NB4 (cell line): Measurements from ENCODE around the gene PLPP3.
A peak's percentile ranks its signal among the peaks of the same experiment; 100 is the strongest.

Experiments
- DNase-seq: peaks from one replicate; pipeline ENCODE4 v3.0.0; 2010; ENCODE audit warnings: low read depth
- H3K4me3 ChIP-seq: one replicate; pipeline ENCODE4 v1.5.1; 2011; ENCODE audit warnings: mild to moderate bottlenecking, low read depth, low read length, moderate library complexity
- CTCF ChIP-seq: IDR thresholded peaks from one replicate; pipeline ENCODE4 v1.5.1; 2012; ENCODE audit warnings: low read depth, low read length
- MAX ChIP-seq: IDR thresholded peaks from 2 replicates; pipeline ENCODE4 v1.6.1; 2011; ENCODE audit warnings: low read depth, low read length
- MYC ChIP-seq: IDR thresholded peaks from 2 replicates; pipeline ENCODE4 v1.6.1; 2011; ENCODE audit warnings: low read depth, low read length
- POLR2A ChIP-seq: IDR thresholded peaks from 2 replicates; pipeline ENCODE4 v1.6.1; 2011; ENCODE audit warnings: mild to moderate bottlenecking; ENCODE audit not compliant: insufficient read length; ENCODE audit errors: extremely low read depth

Gene PLPP3

GRCh38 chr1:56578963-56579875 is at the start of gene PLPP3:
PLPP3 (minus strand) TSS chr1:56579563; CDS start chr1:56579016, 547 bp downstream.
- DNase-seq = peak; percentile 19
- no peak within 1 kb of the TSS for H3K4me3 ChIP-seq
- TF ChIP-seq MAX = no peak
- no peak for TF ChIP-seq POLR2A
- no peak for TF ChIP-seq CTCF
- no peak for TF ChIP-seq MYC

DNA sequence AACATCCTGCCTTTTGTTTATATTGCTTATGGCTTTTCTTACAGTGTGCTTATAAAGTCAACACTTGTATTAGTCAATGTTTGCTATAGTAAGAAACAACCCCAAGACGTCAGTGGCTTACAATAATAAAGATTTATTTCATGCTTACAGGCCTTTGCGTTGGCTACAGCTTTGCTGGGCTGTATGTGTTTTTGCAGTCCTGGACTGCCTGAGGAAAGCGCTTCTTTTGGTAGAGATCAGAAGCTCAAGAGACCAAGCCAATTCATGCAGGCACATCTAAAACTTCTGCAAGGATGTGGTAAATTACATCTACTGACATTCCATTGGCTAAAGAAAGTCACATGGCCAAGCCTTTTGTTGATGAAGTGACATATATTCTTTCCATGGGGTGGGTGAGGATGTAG is 48.3 kb upstream of the PLPP3 start:
- no peak for DNase-seq
- no peak overlapping the region for H3K4me3 ChIP-seq
- TF ChIP-seq MYC (no peak), MAX (no peak), POLR2A (no peak), CTCF (no peak)

GRCh38 chr1:56627019-56627635 is 47.8 kb upstream of the PLPP3 start:
- DNase-seq = no peak
- TF ChIP-seq MAX (no peak), MYC (no peak), CTCF (no peak), POLR2A (no peak)
- no peak overlapping the region for H3K4me3 ChIP-seq

DNA sequence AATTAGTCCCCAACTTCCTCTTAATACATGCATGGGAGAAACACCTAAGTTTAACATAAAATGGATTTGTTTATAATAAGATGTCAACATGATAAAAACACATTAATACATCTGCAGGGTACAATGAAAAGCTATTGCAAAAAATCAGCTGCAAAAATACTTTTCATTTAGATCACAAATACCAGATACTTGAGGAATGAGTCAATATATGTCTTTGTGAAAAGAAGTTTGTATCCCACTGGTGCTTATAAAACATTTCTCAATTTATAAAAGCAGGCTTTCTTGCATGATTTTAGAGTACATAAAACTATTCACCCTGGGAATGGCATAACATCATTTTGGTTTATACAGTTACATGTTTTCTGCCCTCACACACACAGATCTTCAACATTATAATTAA is 47.2 kb upstream of the PLPP3 start:
- no peak overlapping the region for H3K4me3 ChIP-seq
- no peak for DNase-seq
- TF ChIP-seq MYC = no peak
- TF ChIP-seq CTCF = no peak
- no peak for TF ChIP-seq MAX
- TF ChIP-seq POLR2A = no peak

DNA sequence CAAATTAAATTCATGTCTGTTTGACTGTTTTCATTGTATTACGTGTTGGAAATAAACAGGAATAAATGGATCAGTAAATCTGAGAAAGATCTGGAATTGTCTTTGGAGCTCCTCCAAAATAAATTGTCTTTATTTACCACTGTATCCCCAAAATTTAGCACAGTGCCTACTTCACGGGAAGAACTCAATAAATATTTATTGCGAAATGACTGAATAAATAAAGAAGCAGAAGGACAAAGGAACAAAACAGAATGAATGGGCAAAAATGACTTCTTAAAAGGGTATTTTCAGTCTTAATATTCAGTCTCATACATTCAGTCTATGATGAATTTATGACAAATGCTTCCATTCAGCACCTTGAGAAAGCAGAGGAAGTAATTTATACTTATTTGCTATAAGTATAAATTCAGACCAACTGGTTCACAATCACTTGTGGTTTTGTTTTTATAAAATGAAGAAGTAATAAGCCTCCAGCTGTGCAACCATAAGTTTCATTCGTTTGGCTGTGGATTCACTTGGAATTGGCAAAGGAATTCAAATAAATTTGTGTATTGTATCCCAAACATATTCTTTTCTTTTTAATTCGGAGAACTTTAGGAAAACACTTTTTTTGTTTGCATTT is 46.6 kb upstream of the PLPP3 start:
- TF ChIP-seq MYC = no peak
- no peak for TF ChIP-seq POLR2A
- TF ChIP-seq CTCF = no peak
- no peak for TF ChIP-seq MAX
- no peak for DNase-seq
- H3K4me3 ChIP-seq = no peak overlapping the region
